Heart right ventricle (tissue), 16 donors: ENCODE results near the gene SLAIN1. TPM values are rescaled to one million over a fixed set of nuclear protein-coding genes. Genes with fewer than 3 reads are reported as not detected.

ENCODE experiments used
- ATAC-seq, 8 donors: fragments of 200-7000 bp; cut with Tn5 transposase; one replicate each; pipeline ENCODE4 v1.9.1; 2020; ENCODE audit warnings: mild to moderate bottlenecking in 8 of 8, moderate library complexity in 8 of 8, moderate number of reproducible peaks in 1 of 8
- DNase-seq, 2 donors: peaks; one replicate each; pipeline ENCODE4 v3.0.0-alpha.2; 2020
- H3K27ac ChIP-seq, 10 donors: fragments of 200-600 bp; sonication (generic) in 2 of 10; one replicate each; pipeline versions ENCODE4 v1.5.0 to v1.8.0; 2020 to 2022; ENCODE audit warnings: mild to moderate bottlenecking in 3 of 10
- H3K27me3 ChIP-seq, 7 donors: fragments of 200-600 bp; one replicate each; pipeline ENCODE4 v1.8.0; 2021 to 2022; ENCODE audit warnings: mild to moderate bottlenecking in 2 of 7
- H3K36me3 ChIP-seq, 9 donors: fragments of 200-600 bp; sonication (generic) in 1 of 9; one replicate each; pipeline versions ENCODE4 v1.5.0 to v1.8.0; 2020 to 2022; ENCODE audit warnings: mild to moderate bottlenecking in 2 of 9
- H3K4me1 ChIP-seq, 9 donors: fragments of 200-600 bp; sonication (generic) in 1 of 9; one replicate each; pipeline versions ENCODE4 v1.5.0 to v1.8.0; 2020 to 2022; ENCODE audit warnings: mild to moderate bottlenecking in 4 of 9
- H3K4me3 ChIP-seq, 10 donors: fragments of 200-600 bp; sonication (generic) in 2 of 10; one replicate each; pipeline versions ENCODE4 v1.5.0 to v1.8.0; 2020 to 2022; ENCODE audit warnings: mild to moderate bottlenecking in 7 of 10, moderate library complexity in 2 of 10
- H3K9me3 ChIP-seq, 11 donors: fragments of 200-600 bp in 10 of 11; sonication (generic) in 2 of 11; one replicate each; pipeline versions ENCODE4 v1.5.0 to v1.8.0; 2013 to 2022; ENCODE audit warnings: mild to moderate bottlenecking in 2 of 11, control low read depth in 1 of 11, moderate library complexity in 1 of 11
- CTCF ChIP-seq, 9 donors: fragments of 200-600 bp; sonication (generic) in 2 of 9; IDR thresholded peaks; one replicate each; pipeline versions ENCODE4 v1.5.0 to v1.8.0; 2021 to 2022; ENCODE audit warnings: antibody characterized with exemption in 9 of 9, mild to moderate bottlenecking in 5 of 9, moderate library complexity in 1 of 9
- WGBS, 2 donors: extraction: QIAGEN DNeasy Blood & Tissue Kit; methylation state at CpG; one replicate each; pipeline ENCODE4 v1.1.7; 2013; ENCODE audit warnings: inconsistent platforms in 1 of 2; 5-methylcytosine and 5-hydroxymethylcytosine counted together
- intact Hi-C, 10 donors: fragments of 100-400 bp; cut with DNase I; formaldehyde crosslinking; loops; one replicate each; pipeline versions ENCODE4 v1.11.1 to v1.14.2; 2022
- polyA plus RNA-seq, 2 donors: library from polyadenylated mRNA; stranded (reverse); fragments of 200-250 nt; gene quantifications; one replicate each; pipeline ENCODE4 v1.2.3, GENCODE V29; 2013
- total RNA-seq, 10 donors: library from RNA; stranded (reverse); fragmentation: NEBNext Ultra II Directional in 3 of 10; extraction: Animal tissue kit (Norgen Biotek cat#: 25700) in 3 of 10; gene quantifications; one replicate each; pipeline versions ENCODE4 v1.2.1 to v1.2.4, GENCODE V29; 2021 to 2023
- donor health status: Arrhythmogenic right ventricular cardiomyopathy.
- donor health status: ischemic (EF 13 %, LVEDD 7.1; RV severe dilation, severe dysfunction).
- donor health status: healthy with polysubstance abuse.
- donor health status: DM: no; HTN: yes; CAD: no.
- donor health status: DM: no; HTN: no; CAD: no.
- donor health status: ischemic (EF 25% LVEDD 6.9; RV normal size, moderate dysfunction).
- donor health status: ischemic (EF 25% LVEDD 5.7; RV mildly dilated, moderate dysfunction).
- donor health status: healthy.
- donor health status: DM: yes; HTN: yes; CAD: no.
- donor health status: Ischemic cardiomyopathy.
- donor health status: ischemic (EF 35%, LVEDD 5.7; RV mildly dilated, moderate dysfunction).
- donor health status: nonischemic (EF 11% LVEDD 7.7; RV severe dilation, severe dysfunction).
- donor health status: DM: yes; HTN: yes; CAD: no.
- donor health status: PGD.
- donor health status: ischemic (EF 29% LVEDD 5.4; RV normal size, mild dysfunction).
- donor health status: nonischemic (EF 23%, LVEDD 6.1; RV moderate dilation, normal function).

Gene SLAIN1
- total and polyA plus RNA-seq, 12 donors: 1.4 to 13.6 (median 7.7) TPM

- Histone ChIP-seq H3K4me3 (no peak overlapping the region), H3K36me3 (no peaks in the 10 kb centered on the region), H3K27me3 (peaks cover 0 to 3% (median 0%) of the 10 kb centered on the region in 7 donors), H3K4me1 (peaks cover 0 to 14% (median 0%) of the 10 kb centered on the region in 9 donors), H3K9me3 (no peaks in the 10 kb centered on the region), H3K27ac (peak overlapping the region in 3 of 10 donors; percentile 18 to 45 (median 25))
- WGBS, 2 donors: 49 to 54% methylated on average over 6 of the region's 6 CpGs
- no peak for TF ChIP-seq CTCF (IDR thresholded peaks at IDR 0.05)
- intact Hi-C loops: no loop called here
- ATAC-seq: no peak
- no peak for DNase-seq
Observed at GRCh38 chr13:77807431-77808135, 110.1 kb downstream of the SLAIN1 start.

GRCh38 chr13:77810430-77810829 is 112.9 kb downstream of the SLAIN1 start:
- Histone ChIP-seq H3K27ac (no peak overlapping the region), H3K4me3 (no peak overlapping the region), H3K36me3 (no peaks in the 10 kb centered on the region), H3K9me3 (no peaks in the 10 kb centered on the region), H3K4me1 (peaks cover 0 to 14% (median 0%) of the 10 kb centered on the region in 9 donors), H3K27me3 (peaks cover 0 to 1% (median 0%) of the 10 kb centered on the region in 7 donors)
- intact Hi-C loops: no loop called here
- ATAC-seq: peak in 1 of 8 donors; percentile 50
- TF ChIP-seq CTCF (IDR thresholded peaks at IDR 0.05): peak in 6 of 9 donors; percentile 7 to 44 (median 26)
- 56 to 75% methylated on average over 2 of the region's 2 CpGs for WGBS, 2 donors
- DNase-seq: no peak

- ATAC-seq (no peak), DNase-seq (no peak)
- Histone ChIP-seq H3K27me3 (no peaks in the 10 kb centered on the region), H3K27ac (no peak overlapping the region), H3K4me1 (peaks cover 0 to 14% (median 0%) of the 10 kb centered on the region in 9 donors), H3K9me3 (no peaks in the 10 kb centered on the region), H3K36me3 (no peaks in the 10 kb centered on the region), H3K4me3 (no peak overlapping the region)
- 50 to 64% methylated on average over 3 of the region's 3 CpGs for WGBS, 2 donors
- no peak for TF ChIP-seq CTCF (IDR thresholded peaks at IDR 0.05)
- intact Hi-C loops: no loop called here
Observed at GRCh38 chr13:77810878-77811277, 113.4 kb downstream of the SLAIN1 start.

GRCh38 chr13:77811381-77811780 is 113.9 kb downstream of the SLAIN1 start:
- Histone ChIP-seq H3K4me1 (peaks cover 0 to 14% (median 0%) of the 10 kb centered on the region in 9 donors), H3K27me3 (no peaks in the 10 kb centered on the region), H3K4me3 (no peak overlapping the region), H3K36me3 (no peaks in the 10 kb centered on the region), H3K27ac (no peak overlapping the region), H3K9me3 (no peaks in the 10 kb centered on the region)
- ATAC-seq: no peak
- intact Hi-C loops: no loop called here
- WGBS, 2 donors: 87% methylated on average over 2 of the region's 2 CpGs
- no peak for DNase-seq
- TF ChIP-seq CTCF (IDR thresholded peaks at IDR 0.05): no peak
